SK-N-MC (cell line): ENCODE measurements around the gene TBL1X.

Source experiments
- EZH2 ChIP-seq: fragments of 200-600 bp; sonication (generic); IDR thresholded peaks from one replicate; pipeline ENCODE4 v1.6.1; 2017; ENCODE audit warnings: antibody characterized with exemption
- FOXP2 ChIP-seq: optimal IDR thresholded peaks from 2 replicates; pipeline ENCODE3; 2011; ENCODE audit warnings: mild to moderate bottlenecking, moderate library complexity; ENCODE audit not compliant: insufficient read depth; ENCODE audit errors: extremely low read length, control extremely low read depth
- POLR2AphosphoS5 ChIP-seq: IDR thresholded peaks from 2 replicates; pipeline ENCODE4 v1.6.1; 2012; ENCODE audit warnings: mild to moderate bottlenecking, low read depth, low read length, borderline replicate concordance

DNA sequence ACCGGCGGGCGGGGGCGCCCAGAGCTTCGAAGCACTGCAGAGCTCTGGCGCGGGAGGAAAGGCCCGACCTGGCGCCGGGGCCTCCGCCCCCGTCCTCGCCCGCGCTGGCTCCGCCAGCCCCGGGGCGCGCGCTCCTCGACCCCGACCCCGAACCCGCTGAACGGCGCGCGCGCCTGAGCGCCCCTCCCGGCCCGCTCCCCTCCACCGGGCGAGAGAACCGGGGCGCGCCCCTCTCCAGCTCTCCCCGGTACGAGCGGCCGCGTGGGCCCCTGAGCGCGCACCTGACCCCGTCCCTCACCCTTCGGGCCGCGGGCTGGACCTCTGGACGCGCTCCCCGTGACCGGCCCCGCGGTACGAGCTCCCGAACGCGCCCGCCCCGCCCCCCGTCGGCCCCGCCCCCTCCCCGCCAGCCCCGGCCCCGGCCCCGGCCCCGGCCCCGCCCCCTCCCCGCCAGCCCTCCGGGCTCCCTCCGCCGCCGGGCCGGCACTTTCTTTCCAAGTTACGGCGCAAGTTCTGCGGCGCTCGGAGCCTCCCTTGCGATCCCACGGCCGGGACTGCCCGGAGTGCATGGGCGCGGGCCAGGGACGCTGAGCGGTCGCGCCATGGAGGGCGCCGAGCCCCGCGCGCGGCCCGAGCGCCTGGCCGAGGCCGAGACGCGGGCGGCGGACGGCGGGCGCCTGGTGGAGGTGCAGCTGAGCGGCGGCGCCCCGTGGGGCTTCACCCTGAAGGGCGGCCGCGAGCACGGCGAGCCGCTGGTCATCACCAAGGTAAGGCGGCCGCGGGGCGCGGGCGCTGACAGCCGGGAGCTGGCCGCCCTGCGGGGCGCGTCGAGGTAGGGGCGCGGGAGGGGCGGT, 321.3 kb downstream of the TBL1X start, which contains the start of gene SHROOM2:
- TF ChIP-seq POLR2AphosphoS5 (no peak), EZH2 (no peak), FOXP2 (no peak)
